GM18870 (cell line): ENCODE measurements around the gene AUNIP.

Source experiments
- ATAC-seq: cut with Tn5 transposase; IDR thresholded peaks from one replicate; pipeline ENCODE4 v1.9.1; 2021; ENCODE audit warnings: moderate library complexity; ENCODE audit not compliant: unreplicated experiment

Gene AUNIP

DNA sequence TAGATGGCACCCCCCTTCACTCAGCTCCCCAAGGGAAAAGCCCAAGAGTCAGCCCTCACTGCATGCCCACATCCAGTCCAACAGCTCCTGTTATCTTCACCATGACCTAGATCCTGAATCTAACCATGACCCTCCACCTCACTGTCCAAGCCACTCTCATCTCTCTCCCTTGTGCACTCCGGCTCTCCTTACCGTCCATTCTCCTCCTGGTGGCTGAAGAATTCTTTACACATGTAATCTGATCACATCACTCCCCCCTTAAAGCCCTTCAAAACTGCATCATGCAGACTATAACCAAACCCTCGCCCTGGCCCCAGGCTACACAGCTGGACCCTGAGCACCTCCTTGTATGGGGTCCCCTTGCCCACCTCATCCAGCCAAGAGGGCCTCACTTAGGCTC lies 30.2 kb upstream of the AUNIP start:
- ATAC-seq = no peak

DNA sequence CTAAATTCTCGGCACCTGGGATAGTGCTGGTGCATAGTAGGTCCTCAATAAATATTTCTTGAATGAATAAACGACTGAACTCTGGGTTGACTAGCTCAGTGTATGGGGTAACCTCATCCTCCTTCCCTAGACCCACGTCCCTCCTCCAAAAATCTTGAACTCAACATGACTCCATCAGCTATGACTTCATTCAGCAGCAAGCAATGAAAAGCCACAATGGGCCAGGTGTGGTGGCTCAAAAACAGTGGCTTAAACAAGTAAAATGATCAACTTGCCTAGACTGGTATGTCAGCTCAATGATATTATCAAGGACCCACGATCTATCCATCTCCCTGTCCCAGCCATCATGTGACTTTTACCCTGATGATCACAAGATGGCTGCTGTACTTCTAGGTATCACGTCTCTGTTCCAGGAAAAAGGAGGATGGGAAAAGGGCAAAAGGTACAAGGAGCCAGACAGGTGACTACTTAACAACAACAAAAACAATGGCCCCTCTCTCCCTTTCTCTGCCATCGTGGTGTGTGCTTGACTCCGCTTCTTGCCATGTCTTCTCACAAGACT lies 29.2 kb upstream of the AUNIP start:
- ATAC-seq = no peak

DNA sequence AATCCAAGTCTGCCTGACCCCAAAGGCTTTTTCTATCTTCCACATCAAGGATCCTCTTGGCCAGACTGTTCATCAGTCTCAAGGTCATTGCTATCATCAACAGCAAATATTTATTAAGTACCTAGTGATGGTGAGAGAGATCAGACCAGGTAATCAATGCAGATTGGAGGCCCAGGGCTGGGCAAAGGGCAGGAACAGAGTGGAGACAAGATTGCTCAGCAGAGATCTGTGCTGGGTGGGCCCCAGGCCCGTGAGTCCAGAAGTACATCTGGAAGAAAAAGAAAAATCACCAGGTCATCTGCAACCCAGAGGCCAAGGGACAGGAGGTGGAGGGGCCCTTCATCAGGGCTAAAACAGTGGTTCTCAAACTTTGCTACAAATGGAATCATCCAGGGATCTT lies 26.3 kb upstream of the AUNIP start:
- no peak for ATAC-seq

DNA sequence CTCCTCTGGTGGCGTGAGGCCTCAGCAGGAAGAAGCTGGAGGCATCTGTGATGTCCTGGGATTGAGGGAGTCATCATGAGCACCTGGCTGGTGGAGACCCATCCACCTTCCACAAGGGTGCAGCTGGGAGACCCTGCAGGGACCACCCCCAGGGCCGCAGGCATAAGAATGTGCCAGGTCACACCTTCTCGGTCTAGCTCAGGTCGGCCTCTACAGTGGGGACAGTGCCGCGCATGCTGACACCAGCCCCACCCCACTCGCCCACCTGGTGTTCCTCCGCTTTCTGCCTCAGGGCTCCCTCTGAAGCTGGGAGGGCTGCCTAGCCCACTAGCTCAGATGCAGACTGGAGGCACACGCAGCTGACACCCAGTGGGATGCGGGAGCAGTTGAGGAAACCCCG lies 22.0 kb upstream of the AUNIP start:
- no peak for ATAC-seq

DNA sequence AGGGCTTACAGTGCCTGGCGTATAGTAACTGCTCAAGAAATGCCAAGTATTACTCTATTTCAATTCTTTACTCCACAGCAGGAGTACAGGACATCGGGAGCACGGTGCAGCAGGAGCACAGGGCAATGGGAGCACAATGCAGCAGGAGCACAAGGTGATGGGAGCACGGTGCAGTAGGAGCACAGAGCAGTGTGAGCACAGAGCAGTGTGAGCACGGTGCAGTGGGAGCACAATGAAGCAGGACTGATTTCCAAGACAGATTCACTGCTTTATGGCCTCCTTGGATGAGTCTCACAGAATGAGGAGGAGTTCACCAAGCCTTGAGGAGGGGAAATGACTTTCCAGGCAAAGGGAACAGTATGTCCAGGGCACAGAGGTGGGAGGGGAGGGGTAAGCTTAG lies 21.3 kb upstream of the AUNIP start:
- ATAC-seq = no peak

DNA sequence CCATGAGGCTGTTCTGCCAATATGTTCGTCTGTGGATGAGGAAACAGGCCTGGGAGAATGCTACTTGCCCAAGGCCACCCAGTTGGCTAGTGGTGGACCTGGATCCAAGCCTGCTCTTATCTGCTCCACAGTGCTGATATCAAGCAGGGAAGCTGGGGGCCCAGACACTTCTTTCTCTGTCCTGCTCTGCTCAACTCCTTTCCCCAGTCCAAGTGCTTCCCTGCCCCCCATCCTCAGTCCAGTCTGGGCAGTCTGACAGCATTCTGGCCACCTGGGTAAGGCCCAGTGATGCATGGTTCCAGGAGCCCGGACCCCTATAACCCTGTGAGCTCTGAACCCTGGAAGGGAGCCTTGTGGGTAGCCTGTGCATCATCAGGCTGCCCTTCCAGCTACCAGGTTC lies 20.4 kb upstream of the AUNIP start:
- no peak for ATAC-seq

DNA sequence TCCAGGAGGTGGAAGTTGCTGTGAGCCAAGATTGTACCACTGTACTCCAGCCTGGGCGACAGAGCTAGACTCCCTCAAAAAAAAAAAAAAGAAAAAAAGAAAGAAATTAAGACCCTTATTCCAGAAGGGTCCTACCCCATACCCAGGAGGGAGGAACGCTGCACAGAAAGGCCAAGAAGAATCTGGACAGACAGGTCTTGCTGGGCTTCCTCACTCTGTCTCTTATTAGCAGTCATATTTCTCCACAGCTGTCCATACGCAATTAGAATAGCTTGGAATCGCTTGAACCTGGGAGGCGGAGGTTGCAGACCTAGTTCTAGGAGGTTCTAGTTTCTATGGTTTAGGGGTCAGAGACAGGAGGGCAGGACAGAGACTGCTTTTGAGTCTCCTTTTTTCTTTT lies 19.4 kb upstream of the AUNIP start:
- no peak for ATAC-seq

DNA sequence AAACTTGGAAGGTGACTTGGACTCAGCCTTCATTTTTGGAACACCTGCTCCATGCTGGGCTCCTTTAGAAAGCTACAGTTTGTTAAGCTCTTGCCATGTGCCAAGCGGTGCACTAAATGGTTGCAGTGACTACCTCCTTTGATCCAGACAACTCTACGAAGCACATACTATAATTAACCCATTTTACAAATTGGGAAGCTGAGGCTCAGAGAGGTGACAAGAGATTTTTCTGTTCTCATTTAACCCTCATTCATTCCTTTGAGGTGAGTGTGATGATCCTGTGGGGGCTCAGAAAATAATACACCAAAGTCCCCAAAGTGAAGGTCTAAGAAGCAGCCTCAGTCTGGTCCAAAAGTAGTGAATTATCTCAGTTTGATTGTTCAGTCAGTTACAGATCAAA lies 17.9 kb upstream of the AUNIP start:
- ATAC-seq = no peak

DNA sequence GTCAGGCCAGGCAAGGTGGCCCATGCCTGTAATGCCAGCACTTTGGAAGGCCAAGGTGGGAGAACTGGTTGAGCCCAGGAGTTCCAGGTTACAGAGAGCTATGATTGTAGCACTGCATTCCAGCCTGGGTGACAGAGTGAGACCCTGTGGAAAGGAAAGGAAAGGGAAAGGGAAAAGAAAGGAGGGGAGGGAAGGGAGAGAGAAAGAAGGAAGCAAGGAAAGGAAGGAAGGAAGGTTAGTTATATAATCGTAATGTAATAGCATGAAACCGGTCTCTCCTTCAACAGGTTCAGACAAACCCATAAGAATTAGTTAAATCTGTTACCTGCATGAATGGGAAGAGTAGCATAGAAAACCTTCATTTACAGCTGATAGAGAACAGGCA lies 17.4 kb upstream of the AUNIP start:
- ATAC-seq = no peak

DNA sequence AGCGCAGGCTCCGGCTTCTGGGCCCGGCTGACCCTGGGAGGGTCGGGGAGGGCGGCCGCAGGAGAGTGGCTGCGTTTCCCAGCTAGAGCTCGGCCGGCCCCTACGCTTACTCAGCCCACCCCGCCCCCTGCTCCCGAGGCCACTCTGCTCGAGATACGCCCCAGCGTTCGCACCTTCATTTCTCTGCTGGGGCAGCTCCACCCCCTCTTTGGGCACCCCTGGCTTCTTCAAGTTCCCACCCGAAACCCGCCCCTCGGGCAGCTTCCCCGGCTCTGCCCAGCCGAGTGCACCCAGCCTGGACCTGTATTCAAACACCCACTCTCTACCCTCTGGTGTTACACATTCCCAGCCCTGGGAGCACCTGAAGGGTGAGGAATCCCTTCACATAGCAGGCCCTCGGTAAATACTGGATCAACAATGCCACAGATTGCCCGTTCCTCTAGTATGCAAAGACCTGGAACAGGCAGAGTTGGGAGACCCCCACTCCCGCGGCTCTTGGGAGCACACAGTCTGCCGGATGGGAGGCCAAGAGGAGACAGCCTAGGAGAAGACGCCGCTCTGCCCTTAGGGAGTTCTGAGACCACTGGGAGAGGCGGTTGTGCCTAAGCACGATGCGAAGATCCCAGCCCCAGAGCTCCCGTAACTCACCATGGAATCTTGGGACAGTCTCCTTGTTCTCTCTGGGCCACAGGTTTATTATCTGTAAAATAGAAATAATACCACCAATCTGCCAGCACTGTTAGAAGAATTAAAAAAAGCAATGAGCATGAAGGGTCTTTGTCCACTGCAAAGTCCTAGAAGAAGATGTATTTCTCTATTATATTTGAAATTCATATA lies 16.8 kb upstream of the AUNIP start:
- ATAC-seq = no peak

DNA sequence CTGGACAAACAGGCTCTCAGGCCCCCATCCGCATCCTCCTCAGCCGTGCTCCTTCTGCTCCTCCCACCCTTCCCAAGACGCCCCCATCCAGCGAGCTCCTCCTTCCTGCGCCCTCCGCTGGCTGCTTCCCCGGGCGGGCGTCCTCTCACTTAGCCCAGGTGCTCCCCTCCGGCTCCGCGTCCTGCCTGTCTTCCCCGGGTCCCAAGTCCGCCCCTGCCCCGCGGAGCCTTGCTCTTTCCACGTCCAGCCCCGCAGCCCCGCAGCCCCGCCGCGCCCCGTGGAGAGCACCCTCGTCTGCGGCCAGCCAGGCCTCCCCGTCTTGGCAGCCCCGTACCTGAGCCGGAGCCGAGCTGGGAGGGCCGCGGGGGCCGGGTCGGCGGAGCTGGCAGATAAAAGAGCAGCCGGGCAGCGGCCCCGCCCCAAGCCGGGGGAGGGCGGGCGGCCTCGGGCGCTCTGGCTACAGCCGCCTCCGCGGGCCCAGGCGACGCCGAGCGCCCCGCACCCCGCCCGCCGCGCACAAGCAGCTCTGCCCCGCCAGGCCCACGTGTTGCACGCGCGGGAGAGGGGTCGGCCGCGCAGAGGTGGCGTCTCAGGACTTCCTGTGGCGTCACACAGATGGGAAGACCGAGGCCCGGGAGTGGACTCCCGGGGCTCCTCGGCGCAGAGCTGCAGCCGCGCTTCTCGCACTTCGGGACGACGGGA lies 16.0 kb upstream of the AUNIP start, which contains the start of gene PAQR7:
TSS of gene PAQR7 (minus strand) at position 555 of the 702 bp plus-strand sequence. CDS start 11,869 bp downstream, outside the sequence.
- ATAC-seq = no peak

DNA sequence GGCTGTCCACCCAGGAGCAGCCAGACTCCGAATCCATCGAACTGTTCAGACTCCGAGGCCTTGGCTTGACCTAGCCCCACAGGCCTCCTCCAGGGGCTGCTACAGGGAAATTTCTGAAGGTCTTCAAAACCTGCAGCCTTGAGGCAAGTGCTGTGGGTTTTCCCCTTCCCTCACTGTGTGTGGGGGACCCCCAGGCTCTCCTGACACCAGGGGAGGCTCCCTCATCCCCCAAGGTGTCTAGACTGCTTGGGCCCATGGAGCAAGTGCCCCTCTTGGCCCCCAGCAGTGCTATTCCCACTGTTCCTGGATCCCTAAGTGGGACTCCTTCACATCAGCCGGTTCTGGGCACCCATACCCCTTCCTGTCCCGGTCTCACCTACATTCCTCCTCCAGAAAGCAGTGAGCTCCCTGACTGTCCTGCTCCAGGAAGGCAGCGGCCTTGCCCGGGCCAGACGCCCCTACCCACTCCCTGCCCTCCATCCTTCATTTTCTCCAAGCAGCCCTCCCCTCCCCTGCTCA lies 15.4 kb upstream of the AUNIP start:
- ATAC-seq = no peak

DNA sequence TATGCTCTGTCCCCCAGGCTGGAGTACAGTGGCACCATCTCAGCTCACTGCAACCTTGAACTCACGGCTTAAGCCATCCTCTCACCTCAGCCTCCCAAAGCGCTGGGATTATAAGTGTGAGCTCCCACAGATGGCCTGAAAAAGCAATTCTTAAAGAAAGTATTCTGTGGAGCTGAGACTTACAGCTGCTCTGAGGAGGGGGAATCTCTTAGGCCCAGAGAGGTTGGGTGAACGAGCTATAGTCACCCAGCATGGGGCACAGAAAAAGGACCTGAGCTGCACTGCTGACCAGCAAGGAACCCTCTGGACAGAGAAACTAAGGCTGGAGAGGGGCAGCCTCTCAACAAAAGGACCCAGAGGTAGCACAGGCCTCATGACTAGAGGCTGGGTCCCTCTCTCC lies 15.0 kb upstream of the AUNIP start:
- ATAC-seq = no peak

DNA sequence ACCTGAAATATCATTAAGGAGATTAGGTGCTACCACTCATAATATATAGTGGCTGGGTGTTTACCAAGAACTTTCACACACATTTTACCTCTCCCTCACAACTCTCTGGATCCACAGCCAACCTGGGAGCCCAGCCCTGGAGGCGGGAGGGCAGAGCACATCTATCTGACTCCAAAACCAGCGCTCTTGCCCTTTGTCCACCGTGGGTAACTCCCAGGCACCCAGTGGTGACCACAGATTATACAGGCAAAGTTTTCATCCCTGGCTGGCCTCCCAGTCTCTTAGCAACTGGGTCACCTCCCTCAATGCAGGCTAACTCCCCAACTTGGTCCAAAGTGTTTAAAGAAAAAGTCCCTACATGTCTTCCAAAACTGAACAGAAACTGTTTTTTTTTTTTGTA lies 13.9 kb upstream of the AUNIP start:
- no peak for ATAC-seq

DNA sequence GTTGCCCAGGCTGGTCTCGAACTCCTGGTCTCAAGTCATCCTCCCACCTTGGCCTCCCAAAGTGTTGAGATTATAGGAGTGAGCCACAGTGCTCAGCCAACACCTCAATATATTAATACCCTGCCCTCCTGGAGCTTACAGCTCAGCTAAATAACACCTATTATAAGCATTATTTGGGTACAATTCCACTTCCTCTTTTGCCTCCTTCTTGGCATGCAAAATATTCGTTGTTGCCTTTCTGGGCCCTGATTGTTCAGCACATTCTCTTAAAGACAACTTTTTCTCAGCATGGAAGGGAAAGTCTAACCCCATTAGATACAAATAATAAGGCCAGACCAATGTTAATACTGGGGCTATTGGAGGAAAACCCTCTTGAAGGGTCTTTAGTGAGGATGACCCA lies 13.5 kb upstream of the AUNIP start:
- ATAC-seq = no peak

DNA sequence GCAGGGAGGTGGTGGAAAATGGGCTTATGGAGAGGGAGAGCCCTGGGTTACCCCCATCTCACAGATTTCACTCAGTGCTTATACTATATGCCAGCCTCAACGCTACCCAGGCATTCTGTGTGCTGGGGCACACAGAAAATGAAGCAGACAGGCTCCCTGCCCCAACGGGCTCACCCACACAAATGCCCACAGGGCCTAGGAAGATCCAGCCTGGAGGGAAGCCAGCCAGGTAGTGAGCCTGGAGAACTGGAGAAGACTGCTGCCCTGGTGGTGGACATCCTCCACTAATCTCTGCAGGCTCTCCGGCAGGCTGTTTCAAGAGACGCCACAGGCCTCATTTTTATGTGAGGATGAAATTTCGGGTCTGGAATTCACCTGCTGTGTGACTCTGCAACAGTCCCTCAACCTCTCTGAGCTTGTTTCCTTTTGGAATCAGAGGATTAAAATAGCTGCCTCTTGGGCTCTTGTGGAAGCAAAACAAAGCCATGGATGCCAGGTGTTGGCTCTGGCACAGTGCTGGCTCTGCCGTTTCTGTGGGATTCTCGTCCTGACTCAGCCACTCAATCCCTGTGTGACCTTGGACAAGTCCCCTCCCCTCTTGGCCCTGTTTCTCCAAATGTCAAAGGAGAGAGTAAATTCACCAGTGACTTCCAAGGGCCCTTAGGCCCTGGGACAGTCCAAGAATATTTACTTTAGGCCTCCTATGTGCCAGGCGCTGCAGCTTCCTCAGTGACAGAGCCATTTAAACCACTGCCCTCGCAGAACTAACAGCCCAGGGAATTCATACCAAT lies 12.6 kb upstream of the AUNIP start:
- no peak for ATAC-seq

DNA sequence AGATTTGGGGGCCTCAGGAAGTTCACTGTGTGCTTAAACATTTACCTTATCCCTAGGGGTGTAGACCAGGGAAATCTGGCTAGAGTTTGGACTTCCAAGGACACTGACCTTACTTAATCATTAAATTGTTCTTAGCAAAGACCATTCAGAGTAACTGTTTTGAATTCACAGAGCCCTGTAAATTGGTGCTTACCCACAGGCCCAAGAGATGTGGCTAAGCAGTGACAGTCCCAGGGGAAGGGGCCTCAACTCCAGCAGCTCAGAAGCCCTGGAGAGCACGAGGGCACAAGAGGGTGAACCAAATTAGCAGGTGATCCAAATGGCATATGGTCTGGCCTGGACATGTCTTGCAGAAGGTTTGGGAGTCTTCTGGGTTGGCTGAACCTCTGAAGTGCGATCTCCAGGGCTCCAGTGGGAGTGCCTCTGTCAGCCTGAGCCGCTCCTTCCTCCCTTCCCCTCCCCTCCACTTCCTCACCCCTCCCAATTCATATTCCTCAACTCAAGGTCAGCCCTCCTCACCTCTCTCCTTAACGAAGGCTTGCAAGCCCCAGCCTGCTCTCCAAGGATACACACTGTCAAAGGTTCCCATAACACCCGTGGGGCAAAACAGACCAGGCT lies 11.9 kb upstream of the AUNIP start:
- no peak for ATAC-seq

DNA sequence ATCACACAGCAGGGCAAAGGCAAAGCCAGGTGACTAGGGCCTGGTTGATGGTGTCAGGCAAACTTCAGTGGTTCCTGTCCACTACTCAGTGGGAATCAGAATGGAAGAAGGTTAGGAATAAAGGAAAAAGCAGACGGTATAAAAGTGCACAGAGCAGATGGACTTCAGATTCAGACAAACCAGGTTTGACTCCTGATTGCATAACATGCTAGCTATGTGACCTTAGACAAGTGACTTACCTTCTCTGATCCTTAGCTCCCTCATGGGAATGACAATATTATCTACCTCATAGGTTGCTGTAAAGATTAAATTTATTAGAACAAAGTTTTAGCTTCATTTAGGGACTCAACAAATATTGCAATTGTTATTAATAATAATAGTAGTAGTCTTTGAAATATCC lies 11.4 kb upstream of the AUNIP start:
- ATAC-seq = no peak

DNA sequence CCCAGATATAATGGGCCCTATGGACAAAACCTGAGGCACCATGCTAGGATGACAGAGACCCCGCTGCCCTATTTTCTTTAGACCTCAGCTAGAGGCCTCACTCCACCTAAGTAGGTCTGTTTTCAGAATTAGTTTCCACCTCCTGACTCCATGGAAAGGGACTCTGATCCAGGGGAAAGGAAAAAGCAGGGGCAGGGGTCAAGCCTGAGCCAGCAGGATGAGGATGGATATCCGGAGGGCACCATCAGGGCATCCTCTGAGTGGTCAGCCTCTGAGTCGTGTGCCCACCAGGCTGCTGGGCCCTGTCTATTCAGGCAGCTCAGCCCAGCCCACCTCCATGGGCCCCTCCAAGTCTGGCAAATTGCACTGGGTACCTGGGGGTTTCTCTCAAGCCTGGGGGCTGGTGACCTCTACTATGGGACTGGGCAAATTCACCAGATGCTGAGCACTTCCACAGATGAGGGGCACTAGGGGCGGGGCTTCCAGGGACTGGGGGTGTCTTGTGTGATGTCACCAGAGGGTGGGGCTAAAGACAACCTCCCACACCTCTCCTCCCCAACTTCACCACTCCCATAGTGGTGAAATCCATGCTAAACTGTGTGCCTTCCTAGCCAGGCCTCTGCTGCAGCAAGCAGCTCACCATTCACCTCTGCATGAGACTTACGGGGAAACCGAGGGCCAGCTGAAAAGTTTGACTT lies 10.8 kb upstream of the AUNIP start:
- no peak for ATAC-seq
